ENCODE measurements around the gene SRSF3. TPM values are rescaled to one million over a fixed set of nuclear protein-coding genes. Genes with fewer than 3 reads are reported as not detected.

Gene SRSF3
- total RNA-seq, 1 experiment from 2014 or later = 954 TPM

DNA sequence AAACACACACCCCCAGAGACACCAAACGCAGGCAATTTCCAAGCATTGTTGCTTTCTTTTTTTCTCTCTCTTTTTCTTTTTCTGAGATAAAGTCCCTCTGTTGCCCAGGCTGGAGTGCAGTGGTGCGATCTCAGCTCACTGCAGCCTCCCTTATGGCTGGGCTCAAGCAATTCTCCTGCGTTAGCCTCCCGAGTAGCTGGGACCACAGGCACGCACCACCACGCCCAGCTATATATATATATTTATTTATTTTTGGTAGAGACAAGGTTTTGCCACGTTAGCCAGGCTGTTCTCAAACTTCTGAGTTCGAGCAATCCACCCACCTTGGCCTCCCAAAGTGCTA lies 14.0 kb upstream of the SRSF3 start:
- Histone ChIP-seq H3T11ph (ENCODE audit: low read length) (no peak overlapping the region), H3K9me3 (ENCODE audit: control insufficient read depth, low read depth, low read length) (no peaks in the 10 kb centered on the region), H3K23ac (ENCODE audit: insufficient read length, low read depth, low read length) (no peak overlapping the region), H3K56ac (ENCODE audit: insufficient read length, low read depth, low read length) (no peak overlapping the region), H2AK5ac (ENCODE audit: insufficient read length, low read length) (no peak overlapping the region), H2BK5ac (ENCODE audit: insufficient read length, low read length) (no peak overlapping the region), H4K8ac (replicated peaks; ENCODE audit: insufficient read length, low read depth, low read length) (no peak overlapping the region), H3K27ac (ENCODE audit: insufficient read length, low read depth, low read length) (no peak overlapping the region), H4K91ac (ENCODE audit: insufficient read length, low read depth, low read length) (no peak overlapping the region), H3K4ac (ENCODE audit: low read depth, low read length) (no peak overlapping the region), H3K18ac (ENCODE audit: insufficient read length, low read depth, low read length) (peak overlapping the region; percentile 69), H2BK15ac (ENCODE audit: low read depth, low read length) (no peak overlapping the region), H3K4me1 (ENCODE audit: insufficient read depth, low read length) (no peaks in the 10 kb centered on the region), H2AFZ (ENCODE audit: low read length) (peak overlapping the region; percentile 72), H4K20me1 (ENCODE audit: control insufficient read depth, insufficient read depth, insufficient read length) (no peaks in the 10 kb centered on the region), H3K9ac (ENCODE audit: extremely low read depth, insufficient read length, low read length) (no peak overlapping the region), H3K23me2 (ENCODE audit: insufficient read length, low read depth, low read length, poor library complexity, severe bottlenecking) (no peaks in the 10 kb centered on the region), H2BK120ac (ENCODE audit: low read depth, low read length, poor library complexity, severe bottlenecking) (no peak overlapping the region), H4K5ac (ENCODE audit: insufficient read length, low read depth, low read length) (no peak overlapping the region), H3K79me2 (ENCODE audit: insufficient read depth, low read length) (no peaks in the 10 kb centered on the region), H3K27me3 (ENCODE audit: insufficient read depth, low read length) (no peaks in the 10 kb centered on the region), H2BK12ac (ENCODE audit: insufficient read length, low read depth, low read length) (no peak overlapping the region), H2BK20ac (ENCODE audit: low read depth, low read length, poor library complexity, severe bottlenecking) (no peak overlapping the region), H3K14ac (ENCODE audit: insufficient read depth, low read length) (peak overlapping the region; percentile 82; the same call in 1 of the 2 replicates), H3K4me2 (ENCODE audit: insufficient read depth, insufficient read length, low read length) (no peak overlapping the region), H3K79me1 (ENCODE audit: insufficient read depth, low read depth, low read length, poor library complexity, severe bottlenecking) (no peaks in the 10 kb centered on the region)
- DNase-seq = no peak
- no peaks in the 10 kb centered on the region; the same call in 1 of the 2 replicates for H3K27me3 Mint-ChIP-seq (ENCODE audit: low read depth)
- no peaks in the 10 kb centered on the region for H3K36me3 Mint-ChIP-seq (ENCODE audit: insufficient read depth in 1 of 3, low read depth in 3 of 3)
- no CpG with 5 or more reads among the region's 8 CpGs for WGBS (ENCODE audit: extremely low coverage, insufficient read length, low lambda C conversion rate)
- peak overlapping the region in 2 of 3 experiments; percentile 31 to 89; a peak in 2 of 7 replicates for H3K27ac Mint-ChIP-seq
- no peaks in the 10 kb centered on the region for H3K9me3 Mint-ChIP-seq
- peaks cover 6 to 8% of the 10 kb centered on the region in 2 experiments for H3K4me1 Mint-ChIP-seq
- no peak overlapping the region for H3K4me3 Mint-ChIP-seq
- TF ChIP-seq, protein P1, sequence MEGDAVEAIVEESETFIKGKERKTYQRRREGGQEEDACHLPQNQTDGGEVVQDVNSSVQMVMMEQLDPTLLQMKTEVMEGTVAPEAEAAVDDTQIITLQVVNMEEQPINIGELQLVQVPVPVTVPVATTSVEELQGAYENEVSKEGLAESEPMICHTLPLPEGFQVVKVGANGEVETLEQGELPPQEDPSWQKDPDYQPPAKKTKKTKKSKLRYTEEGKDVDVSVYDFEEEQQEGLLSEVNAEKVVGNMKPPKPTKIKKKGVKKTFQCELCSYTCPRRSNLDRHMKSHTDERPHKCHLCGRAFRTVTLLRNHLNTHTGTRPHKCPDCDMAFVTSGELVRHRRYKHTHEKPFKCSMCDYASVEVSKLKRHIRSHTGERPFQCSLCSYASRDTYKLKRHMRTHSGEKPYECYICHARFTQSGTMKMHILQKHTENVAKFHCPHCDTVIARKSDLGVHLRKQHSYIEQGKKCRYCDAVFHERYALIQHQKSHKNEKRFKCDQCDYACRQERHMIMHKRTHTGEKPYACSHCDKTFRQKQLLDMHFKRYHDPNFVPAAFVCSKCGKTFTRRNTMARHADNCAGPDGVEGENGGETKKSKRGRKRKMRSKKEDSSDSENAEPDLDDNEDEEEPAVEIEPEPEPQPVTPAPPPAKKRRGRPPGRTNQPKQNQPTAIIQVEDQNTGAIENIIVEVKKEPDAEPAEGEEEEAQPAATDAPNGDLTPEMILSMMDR (conservative IDR thresholded peaks at IDR 0.05) = no peak
